GM18861 (cell line): ENCODE data around the gene OR52E8.

Source experiments
- ATAC-seq: cut with Tn5 transposase; IDR thresholded peaks from one replicate; pipeline ENCODE4 v1.9.1; 2021; ENCODE audit not compliant: unreplicated experiment

OR52E8 gene

DNA sequence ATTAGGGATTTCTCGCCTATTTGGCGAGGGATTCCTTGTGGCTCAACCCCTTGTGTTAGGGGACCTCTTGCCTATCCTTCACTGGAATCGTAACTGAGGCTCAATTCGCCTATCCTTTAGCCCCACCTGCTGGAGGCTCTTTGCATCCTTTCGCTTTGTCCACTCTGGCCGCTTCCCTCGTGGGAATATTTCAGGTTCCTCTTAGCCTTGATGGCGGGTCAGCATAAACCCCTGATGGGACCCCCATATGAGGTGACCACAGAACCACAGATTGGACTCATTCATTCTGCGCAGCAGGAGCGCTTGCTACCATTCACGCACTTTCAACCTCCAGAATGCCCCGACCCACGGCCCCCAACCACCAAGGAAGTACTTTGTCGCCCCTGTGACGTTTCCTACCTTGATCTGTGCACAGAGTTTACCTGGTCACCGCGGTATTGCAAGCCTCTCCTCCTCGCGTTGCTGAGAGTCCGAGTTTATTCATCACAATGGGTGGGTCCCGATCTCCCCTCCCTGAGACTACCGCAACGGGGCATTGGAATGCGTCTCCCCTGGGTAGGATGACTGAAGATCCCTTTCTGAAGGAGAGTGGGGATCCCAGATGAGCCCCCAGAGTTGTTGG lies 48.9 kb downstream of the OR52E8 start, which contains the start of gene OR52N2:
TSS of gene OR52N2 (plus strand) at position 425 of the 622 bp plus-strand sequence. CDS start 11,412 bp downstream, outside the sequence.
- ATAC-seq, result peak; percentile 89

DNA sequence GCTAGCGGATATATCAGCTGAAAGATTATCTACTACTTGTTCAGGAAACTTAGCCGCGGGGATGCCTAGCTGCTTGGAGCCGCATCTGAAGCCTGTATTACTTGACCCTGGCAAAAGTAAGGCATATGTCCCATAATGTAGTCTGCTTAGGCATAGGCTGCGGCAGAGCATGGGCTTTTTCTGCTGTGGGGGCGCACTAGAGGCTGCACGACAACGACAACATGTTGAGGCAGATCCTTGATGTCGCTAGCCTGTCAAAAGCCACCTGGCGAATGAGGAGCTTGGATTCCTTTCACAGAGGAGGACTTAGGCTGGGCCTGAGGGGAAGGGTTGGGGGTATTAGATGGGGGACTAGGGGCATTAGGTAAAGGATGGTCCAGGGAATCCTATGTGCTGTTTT lies 49.9 kb downstream of the OR52E8 start:
- peak; percentile 61 for ATAC-seq
